Cortex of kidney (tissue), 1 donor: ENCODE data around the gene OR52J3.

Experiments used
- DNase-seq: peaks from one replicate; lab custom pipeline; 2025; lab: John Stamatoyannopoulos, UW

Gene OR52J3

GRCh38 chr11:5096011-5096410, 49.7 kb downstream of the OR52J3 start:
- DNase-seq = no peak
